GM18520 (cell line): Measurements from ENCODE around the gene CRACR2B.

Experiments used
- ATAC-seq: cut with Tn5 transposase; IDR thresholded peaks from one replicate; pipeline ENCODE4 v1.9.1; 2021; ENCODE audit not compliant: unreplicated experiment

Gene CRACR2B

DNA sequence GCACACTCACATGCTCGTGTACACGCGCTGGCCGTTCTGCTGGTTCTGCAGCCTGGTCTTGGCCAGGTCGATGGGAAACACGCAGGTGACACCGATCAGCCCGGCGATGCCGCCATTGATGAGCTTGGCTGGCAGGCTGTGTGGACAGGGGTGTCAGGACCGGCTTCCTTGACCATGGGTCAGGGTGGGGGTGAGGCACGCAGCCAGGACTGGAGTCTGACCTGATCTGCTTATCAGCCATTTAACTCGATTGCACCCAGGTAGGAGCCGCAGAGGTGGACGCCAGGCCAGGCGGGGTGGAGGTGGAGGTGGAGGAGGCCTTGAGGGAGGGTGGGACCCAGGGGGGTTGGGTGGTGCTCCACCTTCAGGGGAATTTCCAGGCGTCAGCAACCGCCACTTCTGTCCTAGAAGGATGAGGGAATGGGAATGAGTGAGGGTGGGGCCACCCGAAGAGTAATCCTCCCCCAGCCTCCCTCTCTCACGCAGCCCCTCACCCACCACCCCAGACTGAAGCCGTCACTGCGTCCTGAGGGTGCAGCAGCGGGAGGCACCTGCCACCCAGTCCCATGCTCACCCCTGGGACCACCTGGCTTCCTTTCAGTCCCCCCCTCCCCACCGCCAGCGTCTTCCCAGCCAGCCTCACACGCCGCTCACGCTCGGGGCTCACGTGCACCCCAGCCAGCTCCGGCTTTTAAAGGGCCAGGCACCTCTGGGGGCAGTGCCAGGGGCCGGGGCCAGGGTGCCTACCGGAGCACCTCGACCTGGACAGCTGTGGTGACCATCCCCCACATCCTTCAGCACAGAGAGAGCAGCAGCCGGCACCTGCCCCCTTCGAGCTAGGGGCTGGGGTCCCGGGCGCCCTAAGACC lies 32.7 kb upstream of the CRACR2B start:
- ATAC-seq, result no peak

GRCh38 chr11:795634-796564 lies 31.8 kb upstream of the CRACR2B start:
- no peak for ATAC-seq

GRCh38 chr11:796565-797295 lies 31.0 kb upstream of the CRACR2B start:
- ATAC-seq, result no peak

GRCh38 chr11:797296-798092 lies 30.2 kb upstream of the CRACR2B start:
- ATAC-seq, result peak; percentile 21

GRCh38 chr11:798093-798713 lies 29.5 kb upstream of the CRACR2B start, which contains the start of gene SLC25A22:
Gene SLC25A22 (minus strand): TSS chr11:798281. CDS start chr11:795006, 3,275 bp downstream.
- peak; percentile 51 for ATAC-seq

- ATAC-seq, result no peak
Measured at GRCh38 chr11:799641-800316, 27.9 kb upstream of the CRACR2B start.

- no peak for ATAC-seq
Measured at GRCh38 chr11:800473-800872, 27.2 kb upstream of the CRACR2B start.

GRCh38 chr11:801097-801780 lies 26.5 kb upstream of the CRACR2B start:
- ATAC-seq, result no peak

- no peak for ATAC-seq
Measured at GRCh38 chr11:802018-802617, 25.6 kb upstream of the CRACR2B start.

DNA sequence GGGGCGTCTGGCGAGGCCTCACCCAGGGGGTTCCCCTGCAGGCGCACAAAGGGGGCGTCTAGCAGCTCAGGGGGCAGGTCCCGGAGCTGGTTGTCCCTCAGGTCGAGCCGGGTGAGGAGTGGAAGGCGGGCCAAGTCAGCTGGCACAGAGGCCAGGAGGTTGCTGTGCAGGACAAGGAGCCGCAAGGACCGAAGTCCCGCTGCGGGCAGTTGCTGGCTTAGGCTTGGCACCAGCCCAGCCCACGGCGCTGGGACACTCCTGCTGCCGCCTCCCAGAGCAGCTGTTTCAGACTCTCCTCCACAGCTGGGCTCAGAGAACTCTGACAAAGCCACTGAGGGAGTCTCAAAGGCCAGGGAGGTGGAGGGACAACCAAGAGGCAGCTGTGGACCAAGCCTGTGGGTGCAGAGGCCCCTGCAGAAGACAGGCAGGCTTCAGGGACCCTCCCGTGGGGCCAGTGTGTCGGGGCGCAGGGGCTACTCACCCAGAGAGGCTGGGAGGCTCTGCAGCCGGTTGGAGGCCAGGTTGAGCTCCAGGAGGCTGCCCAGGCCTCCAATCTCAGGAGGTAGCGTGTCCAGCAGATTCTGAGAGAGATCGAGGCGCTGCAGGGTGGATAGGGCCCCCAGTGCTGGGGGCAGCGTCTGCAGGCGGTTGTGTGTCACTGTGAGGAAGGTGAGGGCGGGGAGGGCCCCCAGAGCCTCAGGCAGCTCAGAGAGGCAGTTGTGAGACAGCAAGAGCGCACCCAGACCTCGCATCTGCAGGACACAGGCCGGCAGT lies 24.8 kb upstream of the CRACR2B start:
- ATAC-seq, result no peak

- no peak for ATAC-seq
Measured at GRCh38 chr11:803467-803742, 24.3 kb upstream of the CRACR2B start.

DNA sequence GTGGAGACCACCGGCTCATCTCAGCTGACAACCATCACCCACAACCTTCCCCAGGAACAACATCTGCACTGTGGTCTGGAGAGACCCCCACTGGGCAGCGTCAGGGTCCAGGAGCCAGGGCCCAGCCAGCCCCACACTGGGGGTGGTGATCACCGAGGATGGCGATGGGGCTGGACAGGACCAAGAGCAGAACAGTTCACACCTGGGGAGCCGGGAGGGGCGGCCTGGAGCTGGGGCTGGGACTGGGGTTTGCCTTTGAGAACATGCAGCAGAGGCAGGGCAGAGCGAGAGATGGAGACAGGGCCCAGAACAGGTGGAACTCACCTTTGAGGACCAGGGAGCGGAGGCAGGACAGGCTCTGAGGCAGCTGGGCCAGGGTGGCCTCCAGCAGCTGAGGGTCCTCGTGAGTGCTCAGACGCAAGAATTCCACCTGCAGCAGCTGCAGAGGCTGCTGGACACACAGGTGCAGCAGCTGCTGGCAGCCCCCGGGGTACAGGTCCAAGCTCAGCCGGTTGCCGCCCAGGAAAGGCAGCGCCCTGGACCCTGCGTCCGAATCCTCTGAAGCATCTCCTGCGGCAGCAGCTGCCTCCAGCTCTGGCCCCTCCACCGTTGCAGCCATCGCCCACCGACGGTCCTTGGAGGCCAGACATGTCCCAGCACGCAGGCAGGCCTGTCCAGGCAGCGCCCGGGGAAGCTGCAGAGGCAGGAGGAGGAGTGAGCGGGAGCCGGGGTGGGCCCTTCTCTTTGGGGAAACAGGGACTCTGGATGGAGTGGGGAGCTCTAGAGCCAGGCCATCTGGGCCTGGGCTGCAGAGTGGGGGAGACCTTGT lies 23.7 kb upstream of the CRACR2B start:
- no peak for ATAC-seq

- ATAC-seq, result no peak
Measured at GRCh38 chr11:804599-804964, 23.1 kb upstream of the CRACR2B start.

DNA sequence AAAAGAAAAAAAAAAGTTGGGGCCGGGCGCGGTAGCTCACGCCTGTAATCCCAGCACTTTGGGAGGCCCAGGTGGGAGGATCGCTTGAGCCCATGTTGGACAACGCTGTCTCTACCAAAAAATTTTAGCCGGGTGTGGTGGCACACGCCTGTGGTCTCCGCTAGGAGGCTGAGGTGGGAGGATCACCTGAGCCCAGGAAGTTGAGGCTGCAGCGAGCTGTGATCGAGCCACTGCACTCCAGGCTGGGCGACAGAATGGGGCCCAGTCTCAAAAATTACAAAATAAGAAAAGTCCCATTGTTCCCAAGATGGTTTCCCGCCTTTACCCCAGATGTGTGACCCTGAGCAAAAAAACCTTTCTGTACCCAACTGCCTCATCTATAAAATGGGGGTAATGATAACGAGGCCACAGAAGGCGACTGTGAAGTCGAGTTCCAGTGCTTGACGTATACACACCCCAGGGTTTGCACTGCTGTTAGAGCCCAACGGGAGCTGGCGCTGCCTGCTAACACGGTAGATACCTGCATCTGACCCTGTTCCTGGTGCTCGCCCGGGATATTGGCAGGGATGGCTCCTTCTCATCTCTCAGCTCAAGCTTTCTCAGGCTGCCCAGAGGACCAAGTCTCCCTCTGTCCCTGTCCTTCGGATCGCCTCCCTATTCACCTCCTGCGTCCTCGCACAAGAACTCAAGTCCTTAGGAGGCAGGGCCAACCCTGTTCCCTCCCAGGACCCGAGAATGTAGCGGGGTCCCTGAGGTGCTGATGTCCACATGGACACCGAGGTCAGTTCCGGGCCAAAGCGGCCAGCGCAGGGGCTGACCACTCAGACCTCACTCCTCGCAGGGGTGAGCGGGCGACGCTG lies 19.1 kb upstream of the CRACR2B start:
- no peak for ATAC-seq

DNA sequence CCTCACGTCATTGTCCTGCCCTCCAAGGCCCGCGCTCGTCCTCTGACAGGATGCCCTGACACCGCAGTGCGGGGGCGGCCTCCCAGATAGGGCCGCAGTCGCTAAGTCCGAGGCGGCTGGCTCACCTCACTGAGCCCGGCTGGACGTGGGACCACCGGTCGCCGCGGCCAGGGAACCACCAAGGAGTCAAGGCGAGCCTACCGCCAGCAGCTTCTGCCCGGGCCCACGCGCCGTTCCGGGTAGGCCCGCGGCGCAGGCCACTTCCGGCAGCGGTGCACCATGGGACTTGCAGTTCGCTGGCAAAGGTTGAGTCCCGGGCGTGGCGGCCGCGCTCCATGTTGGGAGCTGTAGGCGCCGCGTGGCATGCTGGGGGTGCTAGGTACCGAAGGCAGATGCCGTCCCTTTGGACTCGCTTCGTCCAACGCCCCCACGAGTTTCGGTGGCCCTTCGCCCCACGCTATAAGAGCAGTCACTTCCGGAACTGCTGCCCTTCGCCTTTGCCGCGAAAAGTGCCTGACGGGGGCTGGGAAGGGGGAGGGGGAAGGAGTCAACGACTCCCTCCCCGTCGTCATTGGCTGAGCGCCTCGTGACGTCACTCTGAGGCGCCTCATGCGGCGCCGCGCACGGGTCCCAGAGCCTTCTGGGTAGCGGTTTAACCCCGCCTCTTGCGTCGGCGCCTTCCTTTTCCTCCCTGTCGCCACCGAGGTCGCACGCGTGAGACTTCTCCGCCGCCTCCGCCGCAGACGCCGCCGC lies 18.3 kb upstream of the CRACR2B start, which contains the start of gene RPLP2:
RPLP2 (plus strand) TSS at position 681 of the 753 bp plus-strand sequence. CDS start 268 bp downstream, outside the sequence.
- ATAC-seq, result peak; percentile 64
